ENCODE data around the gene CCDC85C.

The CCDC85C gene

DNA sequence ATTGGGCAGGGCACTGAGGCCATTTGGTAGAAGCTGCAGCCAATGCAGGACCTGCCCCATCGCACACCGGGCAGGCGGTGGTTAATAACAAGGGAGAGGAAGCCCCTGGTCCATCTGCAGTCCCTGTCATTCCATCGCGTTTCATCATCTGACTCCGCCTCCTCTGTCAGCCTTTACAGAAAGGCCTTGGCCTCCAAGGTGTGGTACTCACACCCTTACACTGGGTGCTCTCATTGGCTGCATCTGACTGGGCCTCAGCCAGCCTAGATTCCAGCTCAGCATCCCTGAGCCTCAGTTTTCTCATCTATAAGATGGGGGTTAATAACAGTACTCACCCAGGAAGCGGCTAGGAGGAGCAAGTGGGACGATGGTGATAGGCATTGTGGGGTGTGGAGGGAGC, 26.2 kb upstream of the CCDC85C start:
- DNase-seq: no peak

DNA sequence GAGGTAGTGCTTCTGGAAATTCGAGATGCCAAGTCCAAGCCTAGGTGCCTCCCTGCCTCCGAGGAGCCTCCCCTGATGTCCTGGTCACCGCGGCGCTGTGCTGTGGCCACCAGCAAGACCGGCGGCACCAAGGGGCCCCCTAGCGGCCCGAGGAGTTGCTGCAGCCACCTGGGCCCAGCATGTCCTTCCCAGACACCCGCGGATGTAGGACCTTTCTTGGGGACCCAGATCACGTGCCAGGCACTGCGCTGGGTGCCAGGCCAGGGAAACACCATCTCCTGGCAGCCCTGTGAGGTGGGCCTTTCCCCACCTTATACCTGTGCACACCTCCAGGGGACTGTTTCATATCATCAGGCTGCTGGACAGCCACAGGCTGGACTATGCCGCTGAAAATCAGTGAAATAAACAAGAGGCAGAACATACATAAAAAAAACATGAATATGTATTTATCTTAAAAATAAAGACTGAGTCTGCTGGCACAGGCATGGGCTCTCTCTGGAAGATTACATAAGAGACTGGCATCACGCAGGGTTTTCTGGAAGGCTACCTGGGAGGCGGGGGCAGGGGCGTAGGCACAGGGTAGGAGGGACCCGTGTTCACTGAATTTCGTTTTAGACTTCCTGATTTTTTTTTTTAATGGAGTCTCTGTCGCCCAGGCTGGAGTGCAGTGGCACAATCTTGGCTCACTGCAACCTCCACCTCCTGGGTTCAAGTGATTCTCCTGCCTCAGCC, 25.0 kb upstream of the CCDC85C start:
- DNase-seq: peak in 49 of 51 donors; percentile 8 to 85 (median 59)

DNA sequence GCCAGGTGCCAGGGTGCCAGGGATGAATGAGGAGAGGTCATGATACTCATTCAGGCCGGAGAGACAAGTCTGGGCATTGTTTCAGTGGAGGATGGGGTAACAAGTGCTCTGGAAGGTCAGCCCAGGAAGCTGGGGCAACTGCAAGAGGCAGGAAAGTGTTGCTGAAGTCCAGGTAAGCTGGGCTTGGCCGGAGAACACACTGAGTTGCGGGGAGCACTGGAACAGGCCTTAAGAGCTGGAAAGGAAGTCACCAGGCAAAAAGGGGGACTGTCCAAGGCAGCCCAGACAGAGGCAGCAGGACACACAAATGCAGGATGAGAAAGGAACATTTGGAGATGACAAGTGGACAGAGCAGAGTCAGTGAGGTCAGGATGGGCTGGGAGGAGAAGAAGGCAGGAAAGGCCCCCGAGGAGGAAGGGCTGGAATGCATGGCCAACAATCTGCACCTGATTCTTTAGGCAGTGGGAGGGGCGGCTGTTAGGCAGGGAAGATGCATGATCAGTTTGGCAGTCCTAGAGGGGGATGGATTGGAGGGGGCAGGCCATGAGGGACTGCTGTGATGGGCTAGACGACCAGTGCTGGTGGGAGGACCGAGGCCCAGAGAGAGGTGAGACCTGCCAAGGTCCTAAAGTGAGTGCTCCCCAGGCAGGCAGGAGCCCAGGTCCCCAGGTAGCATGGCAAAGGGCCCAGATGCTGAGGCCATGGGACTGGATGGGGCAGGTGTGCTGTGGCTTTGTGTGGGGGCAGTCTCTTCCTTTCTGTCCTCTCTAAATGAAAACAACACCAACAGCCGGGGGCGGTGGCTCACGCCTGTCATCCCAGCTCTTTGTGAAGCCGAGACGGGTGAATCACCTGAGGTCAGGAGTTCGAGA, 23.7 kb upstream of the CCDC85C start:
- DNase-seq: no peak

DNA sequence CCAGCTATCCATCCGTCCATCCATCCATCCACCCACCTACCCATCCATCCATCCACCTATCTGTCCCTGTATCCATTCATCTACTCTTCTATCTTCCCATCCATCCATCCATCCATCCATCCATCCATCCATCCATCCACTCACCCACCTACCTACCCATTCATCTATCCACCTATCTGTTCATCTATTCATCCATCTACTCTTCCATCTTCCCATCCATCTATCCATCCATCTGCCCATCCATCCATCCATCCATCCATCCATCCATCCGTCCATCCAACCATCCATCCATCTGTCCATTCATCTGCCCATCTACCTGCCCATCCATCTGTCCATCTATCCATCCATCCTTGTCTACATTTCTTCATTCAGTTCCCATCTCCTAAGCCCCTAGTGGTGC, 23.1 kb upstream of the CCDC85C start:
- DNase-seq: no peak

DNA sequence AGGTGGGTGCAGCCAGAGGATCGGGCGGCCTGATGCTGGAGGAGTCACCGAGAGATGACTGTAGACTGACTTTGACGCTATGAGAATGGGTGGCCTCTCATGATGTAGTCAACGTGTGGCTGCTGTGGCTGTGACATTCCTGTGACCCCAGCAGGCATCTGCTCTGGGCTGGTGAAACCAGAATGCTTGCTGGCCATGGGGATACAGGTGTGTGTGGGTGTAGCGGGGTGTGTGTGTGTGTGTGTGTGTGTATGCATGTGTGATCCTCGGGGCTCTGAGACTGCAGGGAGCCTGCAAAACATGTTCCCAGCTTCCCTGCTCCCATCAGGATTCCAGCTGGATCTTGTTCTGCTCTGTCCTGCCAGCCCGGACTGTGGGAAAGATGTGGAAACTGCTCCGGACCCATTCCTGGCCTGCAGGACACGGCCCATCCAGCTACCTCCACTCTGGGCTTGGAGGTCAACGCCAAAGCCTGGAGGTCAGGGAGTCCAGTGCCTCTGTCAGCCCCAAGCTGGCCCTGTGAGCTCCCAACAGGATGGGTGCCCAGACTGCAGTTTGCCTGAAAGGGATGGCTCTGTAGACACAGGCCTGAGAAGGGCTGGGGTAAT, 22.1 kb upstream of the CCDC85C start:
- DNase-seq: no peak

DNA sequence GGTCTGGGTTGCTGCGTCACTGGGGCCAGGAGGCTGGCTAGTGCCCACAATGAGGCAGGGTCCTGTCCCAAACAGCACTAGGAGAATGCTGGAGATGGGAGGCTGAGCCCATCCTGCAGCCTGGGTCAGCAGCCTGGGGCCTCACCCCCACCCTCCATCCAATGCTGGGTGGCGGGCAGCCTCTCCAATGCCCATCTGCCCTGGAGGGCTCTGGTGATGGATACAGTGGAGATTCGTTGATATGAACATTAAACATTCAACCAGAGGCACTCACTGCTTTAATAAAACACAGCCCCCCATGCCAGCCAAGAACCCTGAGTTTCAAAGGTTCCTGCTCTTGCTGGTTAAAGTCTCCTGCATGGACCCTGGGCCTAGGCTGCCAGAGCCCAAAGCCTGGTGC, 21.5 kb upstream of the CCDC85C start:
- DNase-seq: no peak

DNA sequence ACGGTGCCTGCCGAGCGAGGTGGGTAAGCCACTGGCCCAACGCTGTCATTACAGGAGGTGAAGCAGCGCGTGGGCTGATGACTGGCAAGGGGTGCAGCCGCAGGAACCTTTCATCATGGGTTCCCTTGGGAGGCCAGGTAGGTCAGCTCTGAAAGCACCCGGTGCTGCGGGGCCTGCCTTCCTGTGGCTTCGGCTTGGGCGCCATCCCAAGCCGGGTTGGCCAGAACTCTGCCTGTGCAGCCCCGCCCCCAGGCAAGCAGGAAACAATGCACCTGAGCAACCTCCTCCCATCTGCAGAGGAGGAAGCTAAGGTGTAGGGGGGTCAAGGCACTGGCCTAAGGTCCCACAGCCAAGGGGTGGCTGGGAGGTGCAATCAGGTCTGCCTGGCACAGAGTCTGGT, 21.0 kb upstream of the CCDC85C start:
- no peak for DNase-seq

DNA sequence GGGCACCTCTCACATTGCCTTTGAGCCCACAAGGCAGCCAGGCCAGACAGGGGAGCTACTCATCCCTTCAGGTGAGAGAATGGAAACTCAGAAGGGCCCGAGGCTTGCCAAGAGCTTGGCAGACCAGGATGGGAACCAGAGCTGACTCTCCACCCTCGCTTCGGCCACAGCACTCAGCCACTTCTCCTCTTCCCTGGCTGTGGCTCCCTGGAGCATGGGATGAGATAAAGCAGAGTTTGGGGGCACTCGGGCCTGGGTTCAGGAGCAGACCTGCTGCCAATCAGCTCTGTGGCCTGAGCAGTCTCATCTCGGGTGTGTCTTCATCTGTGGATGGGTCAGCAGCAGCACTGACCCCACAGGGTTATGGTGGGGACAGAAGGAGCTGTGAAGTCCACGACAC, 20.0 kb upstream of the CCDC85C start:
- no peak for DNase-seq

DNA sequence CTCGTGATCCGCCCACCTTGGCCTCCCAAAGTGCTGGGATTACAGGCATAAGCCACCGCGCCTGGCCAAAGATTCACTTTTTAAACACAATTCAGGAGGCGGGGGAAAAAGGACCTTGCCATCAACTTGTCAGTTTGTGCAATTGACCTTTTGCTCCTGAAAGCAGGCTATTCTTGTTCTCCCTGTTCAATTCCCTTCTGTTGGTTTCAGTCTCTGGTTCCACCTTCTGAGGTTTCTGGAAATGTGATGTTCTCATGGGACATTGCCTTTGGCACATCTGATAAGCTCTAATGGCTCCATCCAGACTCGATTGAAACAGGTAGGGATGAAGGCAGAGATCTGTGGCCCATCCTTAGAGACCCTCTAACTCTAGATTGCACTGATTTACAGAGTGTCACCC, 17.9 kb upstream of the CCDC85C start:
- DNase-seq: no peak

DNA sequence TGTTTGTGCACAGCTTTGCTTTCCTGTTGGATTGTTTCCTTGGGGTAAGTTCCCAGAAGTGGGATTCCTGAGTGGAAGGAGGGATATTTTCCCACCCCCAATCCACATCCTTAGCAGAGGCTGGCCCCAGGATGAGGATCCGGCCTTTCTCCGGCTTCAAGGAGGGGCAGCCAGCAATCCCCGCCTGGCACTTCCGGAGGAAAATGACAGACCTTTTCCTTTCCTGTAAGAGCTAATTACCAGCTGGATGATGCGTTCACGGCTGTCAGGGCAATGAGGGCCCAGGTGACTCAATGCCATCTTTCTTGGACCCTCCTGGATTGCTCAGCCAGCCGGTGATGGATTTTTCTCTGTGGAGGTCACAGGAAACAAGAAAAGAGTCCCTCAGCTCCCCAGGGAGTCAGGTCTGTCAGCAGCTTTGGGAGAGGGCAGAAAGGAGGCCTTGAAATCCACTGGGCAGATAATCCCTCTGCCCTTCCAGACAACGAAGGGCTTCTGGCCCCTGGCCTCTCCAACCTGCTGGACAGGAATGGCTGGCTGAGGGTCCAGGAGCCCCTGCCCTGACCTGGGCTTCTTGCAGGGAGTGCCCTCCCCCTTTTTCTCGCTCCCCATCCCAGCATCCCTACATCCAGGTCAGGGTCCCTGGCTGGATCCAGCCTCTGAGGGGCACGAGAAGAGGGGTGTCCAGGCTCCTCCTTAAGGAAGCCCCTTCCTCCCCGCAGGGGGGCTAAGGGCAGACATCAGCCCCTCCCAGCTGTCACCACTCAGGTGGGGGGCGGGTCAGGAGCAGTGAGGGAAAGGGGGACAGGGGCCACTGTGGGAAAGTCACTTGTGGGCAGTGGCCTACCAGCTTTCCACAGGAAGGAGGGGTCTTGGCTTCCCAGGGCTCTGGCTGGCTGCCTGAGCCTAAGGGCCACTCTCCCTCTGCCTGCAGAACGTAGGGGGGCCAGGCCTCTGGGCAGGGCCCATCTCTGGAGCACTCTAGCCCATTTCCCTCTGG, 16.1 kb upstream of the CCDC85C start:
- no peak for DNase-seq

DNA sequence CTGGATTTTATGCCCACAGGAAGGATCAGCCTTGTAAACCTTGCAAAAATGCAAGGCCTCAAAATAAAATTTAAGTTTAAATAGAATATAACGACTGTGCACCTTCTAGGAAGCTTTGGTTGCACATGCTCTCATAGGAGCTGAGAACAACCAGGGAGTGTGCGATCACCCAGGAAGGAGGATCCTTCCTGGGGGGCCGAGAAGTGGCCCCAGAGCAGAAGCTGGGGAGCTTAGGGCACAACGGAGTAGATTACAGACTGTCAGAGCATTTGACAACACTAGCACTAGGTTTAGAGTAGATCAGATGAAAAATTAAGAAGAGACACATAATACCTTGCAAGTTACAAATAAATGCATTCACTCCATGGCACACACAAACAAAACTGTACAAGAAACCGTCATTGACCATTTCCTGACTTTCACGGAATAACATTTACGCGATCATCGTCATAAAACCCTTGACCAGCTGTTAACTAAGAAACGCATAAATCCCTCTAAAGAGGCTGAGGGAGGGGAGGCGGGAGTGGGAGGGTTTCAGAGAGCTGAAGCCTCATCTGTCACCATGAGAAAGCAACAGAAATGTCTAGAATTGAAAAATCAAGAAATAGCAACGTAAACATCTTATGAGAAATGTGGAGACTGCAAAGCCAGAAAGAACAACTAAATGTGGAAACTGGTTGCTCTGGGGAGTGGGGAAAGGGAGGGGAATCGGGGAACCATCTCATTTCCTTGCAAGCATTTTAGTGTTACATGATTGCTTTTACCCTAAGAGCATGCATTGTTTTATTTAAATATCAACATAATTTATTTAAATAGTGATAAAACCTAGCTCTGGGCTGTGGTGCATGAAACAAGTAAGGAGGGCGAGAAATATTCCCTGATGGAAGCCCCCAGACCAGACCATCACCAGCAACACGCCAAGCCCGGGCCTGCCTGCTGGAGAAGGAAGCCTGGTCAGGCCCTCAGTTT, 13.1 kb upstream of the CCDC85C start:
- DNase-seq: no peak

DNA sequence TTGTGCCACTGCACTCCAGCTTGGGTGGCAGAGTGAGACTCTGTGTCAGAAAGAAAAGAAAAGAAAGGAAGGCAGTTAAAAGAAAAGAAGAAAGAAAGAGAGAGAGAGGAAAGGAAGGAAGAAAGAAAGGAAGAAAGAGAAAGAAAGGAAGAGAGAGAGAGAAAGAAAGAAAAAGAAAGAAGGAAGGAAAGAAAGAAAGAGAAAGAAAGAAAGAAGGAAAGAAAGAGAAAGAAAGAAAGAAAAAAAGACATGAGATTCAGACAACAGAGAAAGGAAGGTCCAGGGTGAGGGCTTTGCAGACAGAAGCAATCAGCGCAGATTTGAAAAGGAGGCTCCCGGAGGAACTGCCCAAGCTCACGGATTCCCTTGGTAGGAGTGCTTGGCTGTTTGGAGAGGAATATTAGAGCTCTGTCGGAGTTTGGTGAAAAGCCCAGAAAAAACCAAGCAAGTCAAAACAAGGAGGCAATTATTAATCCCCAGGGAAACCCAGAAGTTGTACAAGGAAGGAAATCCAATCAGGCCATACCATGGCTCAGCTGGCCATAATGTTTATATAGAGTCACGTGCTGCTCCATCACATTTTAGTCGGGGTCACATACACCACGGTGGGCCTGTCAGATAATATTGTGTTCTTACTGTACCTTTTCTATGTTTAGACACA, 11.6 kb upstream of the CCDC85C start:
- DNase-seq: peak in 5 of 51 donors; percentile 13 to 28 (median 19)

DNA sequence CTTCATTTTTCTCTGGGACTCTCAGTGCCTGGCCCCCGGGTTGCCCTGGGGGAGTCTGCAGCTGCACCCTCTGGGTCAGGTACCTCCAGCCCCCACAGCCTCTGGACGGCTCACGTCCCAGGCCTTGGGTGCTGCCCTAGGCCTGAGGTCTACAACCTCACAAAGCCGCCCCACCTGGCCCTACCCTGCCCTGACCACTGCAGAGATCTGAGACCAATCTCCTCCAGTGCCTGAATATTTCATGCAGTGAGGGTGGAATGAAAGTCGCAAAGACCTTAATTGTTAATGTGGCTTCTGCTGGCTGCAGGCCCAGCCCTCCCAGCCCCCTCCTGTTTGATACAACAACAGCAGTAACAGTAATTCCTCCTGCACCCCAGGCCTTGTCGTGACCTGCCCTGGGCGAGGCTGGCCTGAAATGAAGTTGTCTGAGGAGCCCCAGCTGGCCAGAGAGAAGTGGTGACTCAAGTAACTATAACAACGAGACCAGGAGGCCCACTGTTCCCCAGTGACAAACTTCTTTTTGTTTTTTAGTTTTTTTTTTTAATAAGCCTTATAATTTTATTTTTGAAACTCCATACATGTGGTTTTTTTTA, 8.8 kb upstream of the CCDC85C start:
- DNase-seq: no peak

DNA sequence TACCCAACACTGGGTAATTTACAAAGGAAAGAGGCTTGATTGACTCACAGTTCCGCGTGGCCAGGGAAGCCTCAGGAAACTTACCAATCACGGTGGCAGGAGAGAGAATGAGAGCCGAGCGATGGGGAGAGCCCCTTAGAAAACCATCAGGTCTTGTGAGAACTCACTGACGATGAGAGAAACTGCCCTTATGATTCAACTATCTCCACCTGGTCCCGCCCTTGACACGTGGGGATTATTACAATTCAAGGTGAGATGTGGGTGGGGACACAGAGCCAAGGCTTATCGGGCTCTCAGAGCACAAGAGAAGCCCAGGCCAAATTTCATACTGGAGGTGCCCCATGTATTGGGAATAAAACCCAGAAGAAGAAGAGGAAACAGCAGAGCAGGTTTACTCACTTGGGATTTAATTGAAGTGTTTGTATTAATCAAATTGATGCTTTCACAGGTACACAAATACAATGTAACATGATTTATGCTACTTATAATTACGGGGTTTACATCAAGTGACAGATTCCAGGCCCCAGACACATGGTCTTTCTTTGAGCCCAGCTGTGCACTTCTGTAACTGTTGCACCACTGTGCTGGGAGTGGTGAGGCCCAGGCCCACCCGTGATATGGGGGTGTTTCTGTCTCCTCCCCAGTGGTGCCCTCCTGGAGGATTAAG, 8.2 kb upstream of the CCDC85C start:
- no peak for DNase-seq

DNA sequence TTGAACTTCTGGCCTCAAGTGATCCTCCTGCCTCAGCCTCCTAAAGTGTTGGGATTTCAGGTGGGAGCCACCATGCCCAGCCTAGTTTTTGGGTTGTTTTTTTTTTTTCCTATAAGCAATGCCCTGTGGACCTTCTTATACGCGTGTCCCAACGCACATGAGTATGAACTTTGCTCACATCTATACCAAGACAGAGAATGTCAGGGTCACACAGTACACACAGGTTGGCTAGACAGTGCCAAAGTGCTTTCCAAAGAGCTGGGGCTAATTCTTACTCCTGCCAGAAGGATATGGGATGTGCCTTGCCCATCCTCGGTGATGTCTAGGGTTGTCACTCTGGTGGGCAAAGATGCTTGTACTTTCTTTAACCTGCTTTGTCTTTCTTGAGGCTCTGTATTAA, 7.6 kb upstream of the CCDC85C start:
- no peak for DNase-seq

DNA sequence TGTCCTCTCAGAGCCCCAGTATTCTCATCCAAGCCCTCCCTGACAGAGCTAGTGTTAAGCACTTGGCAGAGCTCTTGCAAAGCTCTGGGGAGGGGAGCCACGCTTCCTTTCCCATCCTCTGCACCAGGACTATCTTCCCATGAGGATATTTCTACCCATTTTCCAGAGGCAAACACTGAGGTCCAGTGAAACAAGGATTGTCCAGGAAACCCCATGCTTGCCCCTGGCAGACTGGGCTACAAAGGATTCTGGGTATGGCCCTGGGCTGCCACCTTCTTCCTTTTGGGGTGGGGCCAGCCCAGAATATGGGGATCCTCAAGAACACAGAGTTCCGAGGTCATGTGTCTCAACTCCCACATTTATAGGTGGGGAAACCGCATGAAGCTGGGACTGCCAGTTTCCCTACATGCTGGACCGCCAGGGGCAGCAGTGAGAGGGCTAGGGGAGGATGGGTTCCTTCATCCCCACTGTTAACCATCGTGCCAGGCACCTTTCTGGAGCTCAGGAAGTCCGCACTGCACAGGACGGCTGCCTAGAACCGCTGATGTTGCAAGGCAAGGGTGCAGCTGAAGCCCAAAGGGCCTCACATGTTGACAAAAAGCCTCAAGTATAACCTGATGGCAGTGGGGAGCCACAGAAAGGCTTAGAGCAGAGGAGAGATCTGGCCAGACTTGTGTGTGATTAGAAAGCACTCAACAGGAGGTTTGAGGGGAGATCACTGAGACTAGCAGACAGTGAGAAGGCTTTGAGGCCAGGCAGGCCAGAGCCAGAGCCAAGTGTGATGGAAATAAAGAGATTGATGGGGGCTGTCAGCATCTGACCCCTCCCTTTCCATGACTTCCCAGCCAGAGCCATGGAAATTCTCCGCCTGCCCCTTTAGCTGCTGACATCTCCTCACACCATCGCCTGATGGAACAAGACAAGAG, 5.5 kb upstream of the CCDC85C start:
- no peak for DNase-seq

DNA sequence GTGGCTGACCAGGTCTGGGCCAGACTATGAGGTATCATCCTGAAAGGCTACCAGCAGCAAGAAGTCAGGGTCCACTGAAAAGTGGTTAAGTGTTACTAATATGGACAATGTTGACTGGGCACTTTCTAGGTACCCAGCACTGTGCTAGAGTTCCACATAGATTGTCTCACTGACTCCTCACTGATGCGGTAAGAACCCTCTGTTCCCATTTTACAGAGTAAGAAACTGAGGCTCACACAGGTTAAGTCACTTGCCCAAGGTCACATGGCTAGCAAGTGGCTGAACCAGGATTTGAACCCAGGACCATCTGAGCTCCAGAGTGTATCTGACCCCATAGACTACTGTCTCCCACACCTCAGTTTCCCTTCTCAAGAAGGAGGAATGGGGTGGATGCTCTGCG, 4.6 kb upstream of the CCDC85C start:
- no peak for DNase-seq

Data from hypothalamus (tissue), 51 donors.